MM.1S (cell line): ENCODE data around the gene EID3.

Source experiments
- DNase-seq: peaks from one replicate; pipeline ENCODE4 v3.0.0-alpha.2; 2015
- H2AFZ ChIP-seq: fragments of 300-600 bp; sonication (generic); 2 replicates; pipeline ENCODE4 v1.6.0; 2016; ENCODE audit warnings: antibody characterized with exemption, low read length
- H3F3A ChIP-seq: fragments of 300-600 bp; sonication (generic); 2 replicates; pipeline ENCODE4 v1.6.1; 2016; ENCODE audit warnings: mild to moderate bottlenecking, antibody characterized with exemption, low read length, moderate library complexity, mixed read lengths; ENCODE audit not compliant: insufficient read depth
- H3K27ac ChIP-seq: fragments of 300-600 bp; sonication (generic); 2 replicates; pipeline ENCODE4 v1.5.1; 2016; ENCODE audit warnings: mild to moderate bottlenecking, low read length
- H3K27me3 ChIP-seq: fragments of 300-600 bp; sonication (generic); replicated peaks from 2 replicates; pipeline ENCODE4 v1.6.0; 2016; ENCODE audit warnings: low read length; ENCODE audit not compliant: insufficient read depth
- H3K36me3 ChIP-seq: fragments of 300-600 bp; sonication (generic); replicated peaks from 2 replicates; pipeline ENCODE4 v1.6.1; 2016; ENCODE audit warnings: mild to moderate bottlenecking, low read length, mixed read lengths; ENCODE audit not compliant: insufficient read depth
- H3K4me1 ChIP-seq: fragments of 300-600 bp; sonication (generic); 2 replicates; pipeline ENCODE4 v1.6.1; 2016; ENCODE audit warnings: low read length, mixed read lengths
- H3K4me2 ChIP-seq: fragments of 300-600 bp; sonication (generic); 2 replicates; pipeline ENCODE4 v1.6.0; 2016; ENCODE audit warnings: low read depth, low read length
- H3K4me3 ChIP-seq: fragments of 300-600 bp; sonication (generic); 2 replicates; pipeline ENCODE4 v1.5.1; 2016; ENCODE audit warnings: low read length, mixed read lengths
- H3K79me2 ChIP-seq: fragments of 300-600 bp; sonication (generic); 2 replicates; pipeline ENCODE4 v1.6.1; 2016; ENCODE audit warnings: mixed run types, low read length, mixed read lengths
- H3K9ac ChIP-seq: fragments of 300-600 bp; sonication (generic); 2 replicates; pipeline ENCODE4 v1.6.1; 2016; ENCODE audit warnings: low read length, mixed read lengths
- H3K9me2 ChIP-seq: fragments of 300-600 bp; sonication (generic); replicated peaks from 2 replicates; pipeline ENCODE4 v1.6.1; 2016; ENCODE audit warnings: mild to moderate bottlenecking, low read length, mixed read lengths; ENCODE audit not compliant: insufficient read depth
- H3K9me3 ChIP-seq: fragments of 300-600 bp; sonication (generic); replicated peaks from 2 replicates; pipeline ENCODE4 v1.6.1; 2016; ENCODE audit warnings: mild to moderate bottlenecking, low read length, mixed read lengths; ENCODE audit not compliant: insufficient read depth
- H4K20me1 ChIP-seq: fragments of 300-600 bp; sonication (generic); 2 replicates; pipeline ENCODE4 v1.6.1; 2016; ENCODE audit warnings: mild to moderate bottlenecking, low read length, moderate library complexity, mixed read lengths; ENCODE audit not compliant: insufficient read depth
- EZH2 ChIP-seq: fragments of 300-600 bp; sonication (generic); optimal IDR thresholded peaks from 2 replicates; pipeline ENCODE3; 2017; ENCODE audit warnings: low read depth, mild to moderate bottlenecking, antibody characterized with exemption, low read length, mixed read lengths
- EZH2phosphoT487 ChIP-seq: fragments of 300-600 bp; sonication (generic); IDR thresholded peaks from 2 replicates; pipeline ENCODE4 v1.6.1; 2018; ENCODE audit warnings: antibody characterized with exemption, low read length
- TF ChIP-seq, protein P1 (sequence below): fragments of 300-600 bp; sonication (generic); IDR thresholded peaks from 2 replicates; pipeline ENCODE4 v1.5.1; 2016; ENCODE audit warnings: antibody characterized with exemption, low read length, mixed read lengths

EID3 gene

DNA sequence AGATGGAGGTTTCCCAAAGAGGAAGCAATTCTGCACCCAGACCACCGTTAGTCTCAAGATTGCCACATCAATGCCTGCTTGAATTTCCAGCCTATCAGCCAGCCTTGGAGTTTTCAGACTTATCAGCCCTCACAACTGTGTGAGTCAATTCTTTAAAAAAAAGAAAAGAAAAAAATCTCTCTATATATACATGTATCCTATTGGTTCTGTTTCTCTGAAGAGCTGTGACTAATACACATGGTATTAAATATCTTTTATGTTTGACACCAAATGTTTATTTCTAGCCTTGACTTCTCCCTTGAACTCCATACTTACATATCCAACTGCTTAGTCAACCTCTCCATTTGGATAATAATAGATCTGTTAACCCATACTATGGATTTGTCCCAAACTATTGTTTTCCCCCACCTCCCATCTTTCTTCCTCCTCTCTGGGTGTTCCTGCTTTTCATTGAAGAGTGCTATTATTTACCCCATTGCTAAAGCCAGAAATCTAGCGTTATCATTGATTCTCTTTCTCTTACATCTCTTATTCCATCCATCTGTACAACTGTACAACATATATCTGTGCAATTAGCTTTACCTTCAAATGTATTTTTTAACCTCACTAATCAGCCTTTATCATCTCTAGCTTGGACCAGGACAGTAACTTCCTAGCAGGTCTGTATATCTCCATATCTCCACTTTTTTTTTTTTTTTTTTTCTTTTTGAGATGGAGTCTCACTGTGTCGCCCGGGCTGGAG, 22.7 kb upstream of the EID3 start:
- Histone ChIP-seq H3K9ac (no peak overlapping the region), H3F3A (peaks cover 2% of the 10 kb centered on the region; the same call in 1 of the 2 replicates), H3K27ac (no peak overlapping the region), H3K36me3 (no peaks in the 10 kb centered on the region), H2AFZ (no peak overlapping the region), H4K20me1 (no peaks in the 10 kb centered on the region), H3K4me1 (peaks cover 6% of the 10 kb centered on the region), H3K79me2 (no peaks in the 10 kb centered on the region), H3K4me2 (no peak overlapping the region), H3K9me3 (no peaks in the 10 kb centered on the region), H3K4me3 (no peak overlapping the region), H3K9me2 (no peaks in the 10 kb centered on the region), H3K27me3 (no peaks in the 10 kb centered on the region)
- TF ChIP-seq, protein P1, sequence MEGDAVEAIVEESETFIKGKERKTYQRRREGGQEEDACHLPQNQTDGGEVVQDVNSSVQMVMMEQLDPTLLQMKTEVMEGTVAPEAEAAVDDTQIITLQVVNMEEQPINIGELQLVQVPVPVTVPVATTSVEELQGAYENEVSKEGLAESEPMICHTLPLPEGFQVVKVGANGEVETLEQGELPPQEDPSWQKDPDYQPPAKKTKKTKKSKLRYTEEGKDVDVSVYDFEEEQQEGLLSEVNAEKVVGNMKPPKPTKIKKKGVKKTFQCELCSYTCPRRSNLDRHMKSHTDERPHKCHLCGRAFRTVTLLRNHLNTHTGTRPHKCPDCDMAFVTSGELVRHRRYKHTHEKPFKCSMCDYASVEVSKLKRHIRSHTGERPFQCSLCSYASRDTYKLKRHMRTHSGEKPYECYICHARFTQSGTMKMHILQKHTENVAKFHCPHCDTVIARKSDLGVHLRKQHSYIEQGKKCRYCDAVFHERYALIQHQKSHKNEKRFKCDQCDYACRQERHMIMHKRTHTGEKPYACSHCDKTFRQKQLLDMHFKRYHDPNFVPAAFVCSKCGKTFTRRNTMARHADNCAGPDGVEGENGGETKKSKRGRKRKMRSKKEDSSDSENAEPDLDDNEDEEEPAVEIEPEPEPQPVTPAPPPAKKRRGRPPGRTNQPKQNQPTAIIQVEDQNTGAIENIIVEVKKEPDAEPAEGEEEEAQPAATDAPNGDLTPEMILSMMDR, result no peak
- TF ChIP-seq EZH2, result no peak
- no peak for TF ChIP-seq EZH2phosphoT487
- no peak for DNase-seq

DNA sequence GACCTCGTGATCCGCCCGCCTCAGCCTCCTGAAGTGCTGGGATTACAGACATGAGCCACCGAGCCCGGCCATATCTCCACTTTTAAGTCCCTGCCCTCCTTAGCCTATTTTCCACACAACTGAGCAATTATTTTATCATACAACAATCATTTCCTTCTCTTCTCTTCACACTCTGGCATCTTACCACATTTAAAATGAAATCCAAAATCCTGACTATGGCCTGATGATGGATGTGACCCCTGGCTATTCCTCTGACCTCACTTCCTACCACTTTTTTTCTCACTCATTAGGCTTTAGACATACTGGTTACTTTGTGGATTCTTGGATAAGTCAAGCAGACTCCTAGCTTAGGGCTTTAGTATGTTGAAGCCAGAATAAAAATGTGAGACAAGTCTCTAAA, 21.9 kb upstream of the EID3 start:
- no peak overlapping the region for H2AFZ ChIP-seq
- peaks cover 10% of the 10 kb centered on the region; the same call in 1 of the 2 replicates for H3F3A ChIP-seq

DNA sequence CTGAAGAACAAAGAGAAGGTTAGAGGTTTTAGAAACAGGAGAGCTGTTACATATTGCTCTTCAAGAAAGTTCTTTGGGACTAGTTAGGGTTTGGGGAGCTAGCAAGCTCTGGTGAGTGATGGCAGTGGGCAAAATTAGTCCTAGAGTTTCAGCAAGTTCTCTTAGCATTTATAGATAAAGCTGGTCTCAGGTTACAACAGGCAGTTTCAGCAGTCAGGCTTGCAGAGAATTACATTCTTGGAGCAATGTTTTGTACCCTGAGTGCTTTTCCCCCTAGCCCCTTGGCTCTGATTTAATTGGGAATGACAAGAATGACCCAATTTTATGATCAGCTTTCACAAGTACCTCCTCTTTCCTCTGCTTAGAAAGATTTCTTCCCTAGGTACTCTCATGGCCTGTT, 21.4 kb upstream of the EID3 start:
- Histone ChIP-seq H3K36me3 (no peaks in the 10 kb centered on the region), H3K79me2 (no peaks in the 10 kb centered on the region), H3F3A (peaks cover 15% of the 10 kb centered on the region), H3K27ac (no peak overlapping the region), H3K4me3 (no peak overlapping the region), H3K9ac (no peak overlapping the region), H2AFZ (no peak overlapping the region), H3K9me3 (no peaks in the 10 kb centered on the region), H3K4me2 (no peak overlapping the region), H4K20me1 (no peaks in the 10 kb centered on the region), H3K9me2 (no peaks in the 10 kb centered on the region), H3K4me1 (peaks cover 12% of the 10 kb centered on the region), H3K27me3 (no peaks in the 10 kb centered on the region)
- no peak for TF ChIP-seq EZH2
- TF ChIP-seq, protein P1, result no peak
- TF ChIP-seq EZH2phosphoT487, result no peak
- DNase-seq, result no peak

More for the DNA sequence above, 21.9 kb upstream of the EID3 start:
- H3K9me3 ChIP-seq, result no peaks in the 10 kb centered on the region
- no peaks in the 10 kb centered on the region for H3K36me3 ChIP-seq
- no peak overlapping the region for H3K4me2 ChIP-seq
- no peaks in the 10 kb centered on the region for H3K27me3 ChIP-seq
- H3K27ac ChIP-seq, result no peak overlapping the region
- H3K9ac ChIP-seq, result no peak overlapping the region
- no peak for DNase-seq
- H3K79me2 ChIP-seq, result no peaks in the 10 kb centered on the region
- no peak overlapping the region for H3K4me3 ChIP-seq
- peaks cover 12% of the 10 kb centered on the region for H3K4me1 ChIP-seq
- H4K20me1 ChIP-seq, result no peaks in the 10 kb centered on the region
- TF ChIP-seq EZH2 (no peak), EZH2phosphoT487 (no peak)
- TF ChIP-seq, protein P1, result no peak
- H3K9me2 ChIP-seq, result no peaks in the 10 kb centered on the region
